ENCODE measurements around the gene UMAD1.

DNA sequence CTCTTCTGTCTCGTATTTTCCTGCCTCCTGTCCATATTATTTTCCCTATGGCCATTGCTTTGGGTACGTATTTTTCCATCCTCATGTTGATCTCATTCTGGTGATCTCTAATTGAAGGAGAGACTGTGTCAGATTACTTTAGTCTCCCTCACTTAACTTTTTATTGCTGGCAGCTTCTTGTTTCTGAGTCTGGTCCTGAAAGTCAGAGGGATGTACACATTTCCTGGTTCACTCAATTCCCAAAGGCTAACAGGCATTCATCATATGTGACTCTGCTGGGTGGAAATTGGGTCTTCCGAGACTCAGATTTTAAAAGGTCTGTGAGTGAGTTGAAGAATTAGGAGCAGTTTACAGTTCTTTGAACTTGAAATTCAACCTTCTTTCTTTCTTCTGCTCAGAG lies 10.9 kb downstream of the UMAD1 start:
- TF ChIP-seq, protein P1, sequence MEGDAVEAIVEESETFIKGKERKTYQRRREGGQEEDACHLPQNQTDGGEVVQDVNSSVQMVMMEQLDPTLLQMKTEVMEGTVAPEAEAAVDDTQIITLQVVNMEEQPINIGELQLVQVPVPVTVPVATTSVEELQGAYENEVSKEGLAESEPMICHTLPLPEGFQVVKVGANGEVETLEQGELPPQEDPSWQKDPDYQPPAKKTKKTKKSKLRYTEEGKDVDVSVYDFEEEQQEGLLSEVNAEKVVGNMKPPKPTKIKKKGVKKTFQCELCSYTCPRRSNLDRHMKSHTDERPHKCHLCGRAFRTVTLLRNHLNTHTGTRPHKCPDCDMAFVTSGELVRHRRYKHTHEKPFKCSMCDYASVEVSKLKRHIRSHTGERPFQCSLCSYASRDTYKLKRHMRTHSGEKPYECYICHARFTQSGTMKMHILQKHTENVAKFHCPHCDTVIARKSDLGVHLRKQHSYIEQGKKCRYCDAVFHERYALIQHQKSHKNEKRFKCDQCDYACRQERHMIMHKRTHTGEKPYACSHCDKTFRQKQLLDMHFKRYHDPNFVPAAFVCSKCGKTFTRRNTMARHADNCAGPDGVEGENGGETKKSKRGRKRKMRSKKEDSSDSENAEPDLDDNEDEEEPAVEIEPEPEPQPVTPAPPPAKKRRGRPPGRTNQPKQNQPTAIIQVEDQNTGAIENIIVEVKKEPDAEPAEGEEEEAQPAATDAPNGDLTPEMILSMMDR (IDR thresholded peaks at IDR 0.05) = no peak
- TF ChIP-seq POLR2A (IDR thresholded peaks at IDR 0.05) = no peak

Measured in testis (tissue), 2 donors.